Transverse colon (tissue), 4 donors: ENCODE data around the gene KRT6B. TPM values are rescaled to one million over a fixed set of nuclear protein-coding genes. Genes with fewer than 3 reads are reported as not detected.

ENCODE experiments used
- DNase-seq: peaks from one replicate; pipeline ENCODE4 v3.0.0-alpha.2; 2019
- H3K27ac ChIP-seq, 4 donors: fragments of 200-600 bp; sonication (generic); 2 replicates each; pipeline ENCODE4 v1.5.1; 2016 to 2018; ENCODE audit warnings: inconsistent platforms in 4 of 4
- H3K27me3 ChIP-seq: fragments of 200-600 bp; sonication (generic); 2 replicates; pipeline ENCODE4 v1.5.1; 2017; ENCODE audit warnings: inconsistent platforms
- H3K36me3 ChIP-seq, 4 donors: fragments of 200-600 bp; sonication (generic); 2 replicates each; pipeline ENCODE4 v1.5.1; 2017 to 2019; ENCODE audit warnings: inconsistent platforms in 4 of 4
- H3K4me1 ChIP-seq, 4 donors: fragments of 200-600 bp; sonication (generic); 2 replicates each; pipeline ENCODE4 v1.5.1; 2017 to 2020; ENCODE audit warnings: inconsistent platforms in 4 of 4
- H3K4me3 ChIP-seq, 4 donors: fragments of 200-600 bp; sonication (generic); 1 replicate in 1 of 4; 2 replicates in 3 of 4; pipeline versions ENCODE4 v1.5.1 to v1.6.1; 2017 to 2019; ENCODE audit warnings: inconsistent platforms in 4 of 4
- H3K9me3 ChIP-seq, 2 donors: fragments of 200-600 bp; sonication (generic); 2 replicates each; pipeline ENCODE4 v1.5.1; 2017 to 2019; ENCODE audit warnings: inconsistent platforms in 2 of 2
- EP300 ChIP-seq: sonication (generic); formaldehyde crosslinking; IDR thresholded peaks from one replicate; pipeline ENCODE4 v1.6.1; 2017; ENCODE audit warnings: antibody characterized with exemption, low read depth
- POLR2A ChIP-seq: fragments of 450-650 bp; IDR thresholded peaks from one replicate; pipeline ENCODE4 v1.6.1; 2016; ENCODE audit warnings: antibody characterized with exemption, mild to moderate bottlenecking, moderate library complexity
- POLR2AphosphoS5 ChIP-seq, 3 donors: sonication (generic); formaldehyde crosslinking; IDR thresholded peaks; one replicate each; pipeline ENCODE4 v1.6.1; 2016; ENCODE audit warnings: antibody characterized with exemption in 3 of 3
- WGBS, 2 donors: methylation state at CpG; one replicate each; pipeline ENCODE4 v1.1.5; 2018; ENCODE audit warnings: low coverage in 1 of 2; 5-methylcytosine and 5-hydroxymethylcytosine counted together
- in situ Hi-C, 4 donors: fragments of 200-750 bp; cut with MboI; loops; one replicate each; pipeline versions ENCODE4 v1.15.0 to v1.15.1; 2017; ENCODE audit warnings: low sequenced_read_pairs in 3 of 4, low pct_ligation_motif_present in 1 of 4, low pct_unique_long_range_greater_than_20kb in 1 of 4
- intact Hi-C: fragments of 100-400 bp; cut with DNase I; formaldehyde crosslinking; loops from one replicate; pipeline ENCODE4 v1.15.1; 2023; ENCODE audit warnings: low total_unique reads
- total RNA-seq, 4 donors: library from RNA; depleted of rRNA; stranded (reverse); fragments of >200 nt; gene quantifications; one replicate each; pipeline ENCODE4 v1.1.0, GENCODE V29; 2016
- TF ChIP-seq, protein P1 (sequence below), 5 experiments: fragments of 200-600 bp in 3 of 5; fragments of 450-650 bp in 2 of 5; sonication (generic) in 3 of 5; IDR thresholded peaks; 1 replicate in 2 of 5; 2 replicates in 3 of 5; pipeline ENCODE4 v1.5.1; 2016 to 2017; ENCODE audit warnings: antibody characterized with exemption in 5 of 5, inconsistent platforms in 3 of 5, mild to moderate bottlenecking in 2 of 5, moderate library complexity in 1 of 5

KRT6B gene
- total RNA-seq, 4 donors from 2014 or later = not detected

DNA sequence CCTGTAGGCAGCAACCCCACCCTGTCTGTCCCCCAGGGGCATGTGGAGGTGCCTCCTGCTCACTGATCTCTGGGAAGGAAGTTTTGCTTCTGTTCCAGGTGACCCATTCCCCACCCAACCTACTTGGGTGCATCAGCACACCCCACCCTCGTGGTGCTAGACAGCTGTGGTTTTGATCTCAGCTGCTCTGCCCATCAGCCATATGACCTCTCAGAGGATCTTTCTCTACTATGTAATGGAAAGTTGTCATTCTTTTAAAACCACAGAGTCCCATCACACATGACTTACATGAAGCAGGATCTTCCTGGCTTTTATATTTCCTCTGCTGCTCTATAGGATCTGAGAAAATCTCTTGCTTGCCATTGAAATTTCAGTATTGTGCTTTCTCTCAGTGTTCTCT is 32.3 kb downstream of the KRT6B start:
- in situ Hi-C loops (no loop called here), intact Hi-C loops (no loop called here)
- Histone ChIP-seq H3K4me1 (peaks cover 0 to 19% (median 8%) of the 10 kb centered on the region in 4 donors), H3K27me3 (no peaks in the 10 kb centered on the region), H3K4me3 (no peak overlapping the region), H3K27ac (no peak overlapping the region), H3K36me3 (no peaks in the 10 kb centered on the region), H3K9me3 (no peaks in the 10 kb centered on the region)
- WGBS, 2 donors = 53% methylated on average over 1 of the region's 1 CpG; no CpG with 5 or more reads in 1 of the 2 donors
- no peak for DNase-seq
- TF ChIP-seq POLR2AphosphoS5 (IDR thresholded peaks at IDR 0.05) (no peak), EP300 (no peak), POLR2A (no peak)
- TF ChIP-seq, protein P1, sequence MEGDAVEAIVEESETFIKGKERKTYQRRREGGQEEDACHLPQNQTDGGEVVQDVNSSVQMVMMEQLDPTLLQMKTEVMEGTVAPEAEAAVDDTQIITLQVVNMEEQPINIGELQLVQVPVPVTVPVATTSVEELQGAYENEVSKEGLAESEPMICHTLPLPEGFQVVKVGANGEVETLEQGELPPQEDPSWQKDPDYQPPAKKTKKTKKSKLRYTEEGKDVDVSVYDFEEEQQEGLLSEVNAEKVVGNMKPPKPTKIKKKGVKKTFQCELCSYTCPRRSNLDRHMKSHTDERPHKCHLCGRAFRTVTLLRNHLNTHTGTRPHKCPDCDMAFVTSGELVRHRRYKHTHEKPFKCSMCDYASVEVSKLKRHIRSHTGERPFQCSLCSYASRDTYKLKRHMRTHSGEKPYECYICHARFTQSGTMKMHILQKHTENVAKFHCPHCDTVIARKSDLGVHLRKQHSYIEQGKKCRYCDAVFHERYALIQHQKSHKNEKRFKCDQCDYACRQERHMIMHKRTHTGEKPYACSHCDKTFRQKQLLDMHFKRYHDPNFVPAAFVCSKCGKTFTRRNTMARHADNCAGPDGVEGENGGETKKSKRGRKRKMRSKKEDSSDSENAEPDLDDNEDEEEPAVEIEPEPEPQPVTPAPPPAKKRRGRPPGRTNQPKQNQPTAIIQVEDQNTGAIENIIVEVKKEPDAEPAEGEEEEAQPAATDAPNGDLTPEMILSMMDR (IDR thresholded peaks at IDR 0.05) = no peak

DNA sequence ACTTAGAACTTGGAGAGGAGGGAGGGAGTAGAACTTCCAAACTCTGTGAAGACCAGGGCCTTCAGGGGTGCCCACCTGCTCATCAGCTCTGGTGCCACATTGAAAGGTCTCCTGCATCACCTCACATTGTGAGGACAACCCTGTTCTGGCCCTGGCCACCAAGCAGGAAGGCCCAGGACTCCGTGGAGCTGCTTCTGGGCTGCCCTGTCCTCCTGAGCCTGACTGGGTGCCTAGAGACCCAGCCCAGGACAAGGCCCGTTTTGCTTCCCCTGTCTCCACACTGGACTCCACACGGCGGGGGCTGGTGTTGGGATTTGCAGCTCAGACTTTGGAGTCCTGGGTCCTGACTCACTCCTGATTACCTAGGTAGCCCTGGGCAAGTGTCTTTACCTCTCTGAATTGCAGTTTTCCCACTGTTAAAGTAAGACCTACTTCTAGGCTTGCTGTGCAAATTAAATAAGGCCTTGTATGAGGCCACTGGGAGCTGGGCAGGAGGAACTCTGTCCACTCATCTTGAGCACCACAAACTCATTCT is 33.3 kb downstream of the KRT6B start:
- 91% methylated on average over 4 of the region's 4 CpGs; no CpG with 5 or more reads in 1 of the 2 donors for WGBS, 2 donors
- intact Hi-C loops (no loop called here), in situ Hi-C loops (no loop called here)
- Histone ChIP-seq H3K27ac (no peak overlapping the region), H3K9me3 (no peaks in the 10 kb centered on the region), H3K27me3 (no peaks in the 10 kb centered on the region), H3K36me3 (no peaks in the 10 kb centered on the region), H3K4me3 (no peak overlapping the region), H3K4me1 (peaks cover 0 to 16% (median 6%) of the 10 kb centered on the region in 4 donors)
- no peak for DNase-seq
- TF ChIP-seq POLR2AphosphoS5 (IDR thresholded peaks at IDR 0.05) (no peak), EP300 (no peak), POLR2A (no peak)
- TF ChIP-seq, protein P1 (IDR thresholded peaks at IDR 0.05) = no peak

DNA sequence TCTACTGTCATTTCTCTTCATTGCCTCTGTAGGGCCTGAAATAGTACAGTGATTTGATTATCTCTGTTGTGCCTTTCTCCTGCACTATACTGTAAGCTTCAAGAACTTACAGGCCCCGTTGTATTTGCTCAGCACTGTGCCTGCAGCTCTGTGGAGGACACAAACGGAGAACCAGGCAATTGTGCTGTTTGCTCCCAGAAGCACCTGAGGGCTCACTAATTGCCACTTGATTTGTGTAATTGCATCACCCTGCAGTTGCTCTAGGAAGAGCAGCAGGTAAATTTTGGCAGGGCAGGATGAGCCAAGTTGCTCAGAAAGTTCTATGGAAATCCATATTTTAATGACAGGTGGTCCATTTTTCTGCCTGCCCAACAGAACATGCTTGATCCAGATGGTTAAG is 34.2 kb downstream of the KRT6B start:
- in situ Hi-C loops (no loop called here), intact Hi-C loops (no loop called here)
- Histone ChIP-seq H3K9me3 (no peaks in the 10 kb centered on the region), H3K36me3 (no peaks in the 10 kb centered on the region), H3K4me1 (peaks cover 0 to 14% (median 0%) of the 10 kb centered on the region in 4 donors), H3K27ac (peak overlapping the region in 1 of 4 donors; percentile 38), H3K4me3 (no peak overlapping the region), H3K27me3 (no peaks in the 10 kb centered on the region)
- WGBS, 2 donors = 71 to 86% methylated on average over 2 of the region's 2 CpGs
- no peak for TF ChIP-seq POLR2A
- TF ChIP-seq POLR2AphosphoS5 (IDR thresholded peaks at IDR 0.05) = no peak
- no peak for DNase-seq

DNA sequence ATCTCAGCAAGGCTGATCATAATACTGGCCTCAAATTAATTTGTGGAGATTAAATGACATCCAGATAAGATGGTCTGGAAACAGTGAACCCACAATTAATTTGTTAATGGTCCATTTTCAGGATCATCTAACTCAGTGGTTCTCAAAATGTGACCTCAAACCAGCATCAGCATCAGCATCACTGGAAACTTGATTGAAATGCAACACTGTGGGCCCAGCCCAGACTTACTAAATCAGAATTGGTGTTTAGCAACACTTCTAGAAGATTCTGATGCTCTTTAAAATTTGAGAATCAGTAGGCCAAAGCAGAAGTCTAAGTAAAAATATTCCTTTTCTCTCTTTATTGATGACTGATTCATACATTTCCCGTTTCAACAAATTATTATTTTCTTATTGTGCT is 35.2 kb downstream of the KRT6B start:
- H3K9me3 ChIP-seq = no peaks in the 10 kb centered on the region
- H3K27me3 ChIP-seq = no peaks in the 10 kb centered on the region
- in situ Hi-C loops = no loop called here
- peaks cover 0 to 14% (median 0%) of the 10 kb centered on the region in 4 donors for H3K4me1 ChIP-seq
- intact Hi-C loops = no loop called here
- no peak overlapping the region for H3K4me3 ChIP-seq
- no peaks in the 10 kb centered on the region for H3K36me3 ChIP-seq
- TF ChIP-seq POLR2AphosphoS5 (IDR thresholded peaks at IDR 0.05) = no peak
- DNase-seq = no peak
- WGBS, 2 donors = 84 to 100% methylated on average over 1 of the region's 1 CpG
- H3K27ac ChIP-seq = peak overlapping the region in 3 of 4 donors; percentile 27 to 38 (median 34)

DNA sequence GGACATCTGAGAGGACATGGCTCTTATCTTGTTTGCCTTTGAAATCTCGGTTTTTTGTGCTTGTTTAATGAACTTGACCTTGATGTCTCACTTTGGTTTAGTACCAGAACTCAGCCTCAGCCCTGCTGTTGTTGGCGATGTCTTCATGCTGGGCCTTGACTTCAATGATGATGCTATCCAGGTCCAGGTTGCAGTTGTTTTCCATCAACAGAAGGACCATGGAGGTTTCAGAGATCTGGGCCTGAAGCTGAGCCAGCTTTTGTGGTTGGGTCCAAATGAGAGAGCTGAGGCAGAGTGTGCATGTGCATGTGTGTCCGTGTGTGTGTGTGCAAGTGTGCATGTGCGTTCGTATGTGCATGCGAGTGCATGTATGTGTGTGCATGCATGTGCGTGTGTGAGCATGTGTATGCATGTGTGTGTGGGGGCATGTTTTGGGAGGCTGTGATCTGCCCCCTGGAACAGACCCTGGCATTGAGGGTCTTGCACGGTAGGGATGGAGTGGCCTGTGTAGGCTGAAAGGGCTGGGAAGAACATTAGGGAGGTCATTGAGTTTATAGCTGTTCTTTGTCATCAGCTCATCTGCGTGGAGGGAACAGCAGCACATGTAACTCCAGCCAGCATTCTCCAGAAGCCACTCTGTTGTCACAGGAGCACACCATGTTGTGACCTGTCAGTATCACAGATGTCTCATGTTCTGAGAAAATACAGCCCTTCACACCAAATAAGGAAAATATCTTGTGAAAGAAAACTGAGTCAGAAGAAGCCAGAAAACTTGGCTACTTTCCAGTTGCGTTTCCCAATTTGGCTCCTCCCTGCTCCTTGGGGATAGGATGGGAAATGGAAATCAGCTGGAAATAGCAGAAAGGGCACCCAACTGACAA is 35.8 kb downstream of the KRT6B start:
- WGBS, 2 donors = 60 to 67% methylated on average over 1 to 10 of the region's 10 CpGs
- Histone ChIP-seq H3K36me3 (no peaks in the 10 kb centered on the region), H3K4me1 (peaks cover 0 to 14% (median 0%) of the 10 kb centered on the region in 4 donors), H3K4me3 (no peak overlapping the region), H3K27me3 (no peaks in the 10 kb centered on the region), H3K27ac (peak overlapping the region; percentile 40 to 67 (median 46)), H3K9me3 (no peaks in the 10 kb centered on the region)
- intact Hi-C loops = no loop called here
- in situ Hi-C loops = no loop called here
- TF ChIP-seq POLR2A (no peak), EP300 (peak; percentile 16), POLR2AphosphoS5 (IDR thresholded peaks at IDR 0.05) (peak; percentile 72 to 87 (median 80))
- TF ChIP-seq, protein P1 (IDR thresholded peaks at IDR 0.05) = no peak
- DNase-seq = peak; percentile 26
